Gastroesophageal sphincter (tissue), 4 donors: Measurements from ENCODE around the gene SOX11. TPM values are rescaled to one million over a fixed set of nuclear protein-coding genes. Genes with fewer than 3 reads are reported as not detected.

Source experiments
- ATAC-seq: fragments of 150-250 bp; one replicate; pipeline ENCODE4 v1.9.1; 2016; ENCODE audit warnings: mild to moderate bottlenecking, moderate library complexity
- H3K27ac ChIP-seq, 4 donors: fragments of 200-600 bp; sonication (generic) in 3 of 4; 1 replicate in 3 of 4; 2 replicates in 1 of 4; pipeline ENCODE4 v1.5.1; 2016 to 2019
- H3K27me3 ChIP-seq: fragments of 200-600 bp; sonication (generic); one replicate; pipeline ENCODE4 v1.5.1; 2019
- H3K36me3 ChIP-seq, 2 donors: fragments of 200-600 bp; sonication (generic); one replicate each; pipeline ENCODE4 v1.5.1; 2019; ENCODE audit warnings: control low read depth in 1 of 2
- H3K4me1 ChIP-seq, 3 donors: fragments of 200-600 bp; sonication (generic); 1 replicate in 2 of 3; 2 replicates in 1 of 3; pipeline ENCODE4 v1.5.1; 2016 to 2019; ENCODE audit warnings: control low read depth in 2 of 3
- H3K4me3 ChIP-seq, 2 donors: fragments of 200-600 bp; sonication (generic); one replicate each; pipeline ENCODE4 v1.5.1; 2019; ENCODE audit warnings: mild to moderate bottlenecking in 1 of 2, moderate library complexity in 1 of 2
- H3K9me3 ChIP-seq, 3 donors: fragments of 200-600 bp; sonication (generic); one replicate each; pipeline ENCODE4 v1.5.1; 2017 to 2019; ENCODE audit warnings: control low read depth in 2 of 3
- EP300 ChIP-seq: sonication (generic); formaldehyde crosslinking; IDR thresholded peaks from one replicate; pipeline ENCODE4 v1.6.1; 2017; ENCODE audit warnings: antibody characterized with exemption, mild to moderate bottlenecking
- POLR2A ChIP-seq, 2 donors: fragments of 450-650 bp; IDR thresholded peaks; one replicate each; pipeline ENCODE4 v1.6.1; 2017; ENCODE audit warnings: antibody characterized with exemption in 2 of 2, mild to moderate bottlenecking in 2 of 2, moderate library complexity in 1 of 2
- POLR2AphosphoS5 ChIP-seq: sonication (generic); formaldehyde crosslinking; IDR thresholded peaks from one replicate; pipeline ENCODE4 v1.6.1; 2017; ENCODE audit warnings: antibody characterized with exemption
- WGBS, 2 donors: methylation state at CpG; one replicate each; pipeline ENCODE4 v1.1.5; 2018; ENCODE audit warnings: low coverage in 1 of 2; 5-methylcytosine and 5-hydroxymethylcytosine counted together
- total RNA-seq, 4 donors: library from RNA; depleted of rRNA; stranded (reverse); fragments of >200 nt; gene quantifications; one replicate each; pipeline ENCODE4 v1.1.0, GENCODE V29; 2016
- TF ChIP-seq, protein P1 (sequence below), 4 experiments: fragments of 200-600 bp in 2 of 4; fragments of 450-650 bp in 2 of 4; sonication (generic) in 1 of 4; IDR thresholded peaks; one replicate each; pipeline ENCODE4 v1.5.1; 2017 to 2019; ENCODE audit warnings: antibody characterized with exemption in 4 of 4, mild to moderate bottlenecking in 2 of 4, moderate library complexity in 2 of 4

The SOX11 gene
- total RNA-seq, 4 donors from 2014 or later, result 0.73 to 0.94 (median 0.82) TPM

DNA sequence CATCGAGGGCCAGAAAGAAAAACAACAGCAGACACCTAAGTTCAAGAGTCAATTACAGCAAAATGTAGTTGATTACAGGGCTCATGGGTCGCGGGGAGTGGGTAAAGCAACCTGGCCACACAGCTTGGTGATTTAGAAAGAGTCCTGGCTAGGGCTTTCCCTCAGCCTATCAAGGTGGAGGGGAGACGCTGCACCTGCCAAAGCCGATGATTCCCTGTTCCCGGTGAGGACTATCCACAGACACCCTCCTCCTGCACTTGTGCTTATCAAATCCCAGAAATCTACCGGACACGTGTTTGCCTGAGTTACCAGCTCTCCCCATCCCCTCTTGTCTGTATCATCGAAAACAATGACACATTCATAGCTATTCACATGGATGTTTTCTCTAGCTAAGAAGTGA, 7.0 kb upstream of the SOX11 start:
- TF ChIP-seq, protein P1, sequence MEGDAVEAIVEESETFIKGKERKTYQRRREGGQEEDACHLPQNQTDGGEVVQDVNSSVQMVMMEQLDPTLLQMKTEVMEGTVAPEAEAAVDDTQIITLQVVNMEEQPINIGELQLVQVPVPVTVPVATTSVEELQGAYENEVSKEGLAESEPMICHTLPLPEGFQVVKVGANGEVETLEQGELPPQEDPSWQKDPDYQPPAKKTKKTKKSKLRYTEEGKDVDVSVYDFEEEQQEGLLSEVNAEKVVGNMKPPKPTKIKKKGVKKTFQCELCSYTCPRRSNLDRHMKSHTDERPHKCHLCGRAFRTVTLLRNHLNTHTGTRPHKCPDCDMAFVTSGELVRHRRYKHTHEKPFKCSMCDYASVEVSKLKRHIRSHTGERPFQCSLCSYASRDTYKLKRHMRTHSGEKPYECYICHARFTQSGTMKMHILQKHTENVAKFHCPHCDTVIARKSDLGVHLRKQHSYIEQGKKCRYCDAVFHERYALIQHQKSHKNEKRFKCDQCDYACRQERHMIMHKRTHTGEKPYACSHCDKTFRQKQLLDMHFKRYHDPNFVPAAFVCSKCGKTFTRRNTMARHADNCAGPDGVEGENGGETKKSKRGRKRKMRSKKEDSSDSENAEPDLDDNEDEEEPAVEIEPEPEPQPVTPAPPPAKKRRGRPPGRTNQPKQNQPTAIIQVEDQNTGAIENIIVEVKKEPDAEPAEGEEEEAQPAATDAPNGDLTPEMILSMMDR (IDR thresholded peaks at IDR 0.05), result no peak
- no peak for TF ChIP-seq POLR2AphosphoS5
- no peak for TF ChIP-seq EP300
- no peak for TF ChIP-seq POLR2A (IDR thresholded peaks at IDR 0.05)
- Histone ChIP-seq H3K4me3 (no peak overlapping the region), H3K27me3 (peaks cover 60% of the 10 kb centered on the region), H3K9me3 (peaks cover 0 to 11% (median 0%) of the 10 kb centered on the region in 3 donors), H3K4me1 (no peaks in the 10 kb centered on the region), H3K27ac (no peak overlapping the region), H3K36me3 (no peaks in the 10 kb centered on the region)
- ATAC-seq, result no peak
- WGBS, 2 donors, result 66 to 71% methylated on average over 6 to 9 of the region's 9 CpGs

- H3K9me3 ChIP-seq, result peaks cover 0 to 7% (median 0%) of the 10 kb centered on the region in 3 donors
- peaks cover 65% of the 10 kb centered on the region for H3K27me3 ChIP-seq
- no peak overlapping the region for H3K4me3 ChIP-seq
- H3K27ac ChIP-seq, result no peak overlapping the region
- WGBS, 2 donors, result 60% methylated on average over 1 of the region's 1 CpG; no CpG with 5 or more reads in 1 of the 2 donors
- peaks cover 0 to 3% (median 0%) of the 10 kb centered on the region in 3 donors for H3K4me1 ChIP-seq
- ATAC-seq, result no peak
- H3K36me3 ChIP-seq, result no peaks in the 10 kb centered on the region
- no peak for TF ChIP-seq POLR2AphosphoS5
- no peak for TF ChIP-seq EP300
- TF ChIP-seq POLR2A (IDR thresholded peaks at IDR 0.05), result no peak
- TF ChIP-seq, protein P1 (IDR thresholded peaks at IDR 0.05), result no peak
Observed at GRCh38 chr2:5686068-5686467, 6.1 kb upstream of the SOX11 start.

DNA sequence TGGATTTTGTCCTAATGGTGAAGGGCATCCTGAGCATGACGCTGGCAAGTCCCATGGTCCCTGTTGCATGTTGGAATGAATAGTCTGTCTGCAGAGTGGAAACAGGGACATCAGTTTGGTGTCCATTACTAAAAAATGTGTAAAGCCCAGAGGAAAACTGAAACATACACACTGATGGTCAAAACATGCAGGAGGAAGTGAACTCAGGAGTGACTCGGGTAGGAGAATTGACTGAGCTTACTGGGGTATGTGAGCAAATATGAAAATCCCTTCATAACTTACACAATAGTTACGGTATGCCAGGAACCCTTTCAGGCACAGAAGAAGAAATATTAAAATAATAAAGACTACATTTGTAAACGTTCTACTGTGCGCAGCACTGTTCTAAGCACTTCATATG, 5.6 kb upstream of the SOX11 start:
- no peak for ATAC-seq
- no peak for TF ChIP-seq POLR2A (IDR thresholded peaks at IDR 0.05)
- 28 to 43% methylated on average over 4 to 5 of the region's 5 CpGs for WGBS, 2 donors
- H3K27ac ChIP-seq, result no peak overlapping the region
- peaks cover 0 to 2% (median 0%) of the 10 kb centered on the region in 3 donors for H3K9me3 ChIP-seq
- H3K36me3 ChIP-seq, result no peaks in the 10 kb centered on the region
- peaks cover 68% of the 10 kb centered on the region for H3K27me3 ChIP-seq
- no peak overlapping the region for H3K4me3 ChIP-seq
- H3K4me1 ChIP-seq, result peaks cover 0 to 8% (median 3%) of the 10 kb centered on the region in 3 donors

GRCh38 chr2:5689750-5690149, 2.4 kb upstream of the SOX11 start:
- no peak for ATAC-seq
- H3K4me1 ChIP-seq, result peaks cover 0 to 37% (median 15%) of the 10 kb centered on the region in 3 donors
- H3K9me3 ChIP-seq, result no peaks in the 10 kb centered on the region
- TF ChIP-seq POLR2A (IDR thresholded peaks at IDR 0.05) (no peak), POLR2AphosphoS5 (no peak), EP300 (no peak)
- TF ChIP-seq, protein P1 (IDR thresholded peaks at IDR 0.05), result no peak
- no peak overlapping the region for H3K4me3 ChIP-seq
- H3K27ac ChIP-seq, result no peak overlapping the region
- no peaks in the 10 kb centered on the region for H3K36me3 ChIP-seq
- peaks cover 82% of the 10 kb centered on the region for H3K27me3 ChIP-seq
- 80 to 85% methylated on average over 6 to 8 of the region's 8 CpGs for WGBS, 2 donors

DNA sequence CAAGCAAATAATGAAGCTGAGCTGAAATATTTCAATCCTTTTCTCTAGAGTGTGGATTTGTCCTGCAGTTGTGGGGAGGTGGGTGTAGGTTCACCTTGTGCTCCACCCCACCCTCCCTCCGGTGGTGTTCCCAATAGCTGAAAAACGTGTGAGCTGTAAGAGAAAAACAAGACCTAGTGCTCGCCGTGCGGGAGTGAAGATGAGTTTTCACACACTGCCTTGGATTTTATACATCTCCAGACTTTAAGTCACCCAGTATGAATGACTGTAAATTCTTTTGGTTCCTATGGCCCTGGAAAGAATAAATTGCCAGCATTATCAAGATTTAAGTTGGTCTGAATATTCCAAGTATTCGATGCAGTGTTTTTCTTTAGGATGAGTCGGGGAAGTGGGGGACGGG, 1.9 kb upstream of the SOX11 start:
- TF ChIP-seq EP300 (no peak), POLR2AphosphoS5 (no peak), POLR2A (IDR thresholded peaks at IDR 0.05) (no peak)
- TF ChIP-seq, protein P1 (IDR thresholded peaks at IDR 0.05), result no peak
- Histone ChIP-seq H3K9me3 (no peaks in the 10 kb centered on the region), H3K27ac (no peak overlapping the region), H3K36me3 (no peaks in the 10 kb centered on the region), H3K4me1 (peaks cover 0 to 37% (median 15%) of the 10 kb centered on the region in 3 donors), H3K27me3 (peaks cover 82% of the 10 kb centered on the region), H3K4me3 (no peak overlapping the region)
- ATAC-seq, result no peak
- WGBS, 2 donors, result 42 to 49% methylated on average over 6 to 8 of the region's 8 CpGs
